ENCODE data around the gene OLIG1.

- TF ChIP-seq CTCF (conservative IDR thresholded peaks at IDR 0.05; ENCODE audit: low read depth, low read length), result no peak
- no peak for TF ChIP-seq EZH2 (IDR thresholded peaks at IDR 0.05; ENCODE audit: low read length, unreplicated experiment)
- no peak for TF ChIP-seq EZH2phosphoT487 (IDR thresholded peaks at IDR 0.05; ENCODE audit: borderline replicate concordance, low read length)
These were observed 26.5 kb downstream of the OLIG1 start for GRCh38 chr21:33096426-33096825.

Measured in PC-3 (cell line).